ENCODE measurements around the gene GTPBP6.

The GTPBP6 gene

DNA sequence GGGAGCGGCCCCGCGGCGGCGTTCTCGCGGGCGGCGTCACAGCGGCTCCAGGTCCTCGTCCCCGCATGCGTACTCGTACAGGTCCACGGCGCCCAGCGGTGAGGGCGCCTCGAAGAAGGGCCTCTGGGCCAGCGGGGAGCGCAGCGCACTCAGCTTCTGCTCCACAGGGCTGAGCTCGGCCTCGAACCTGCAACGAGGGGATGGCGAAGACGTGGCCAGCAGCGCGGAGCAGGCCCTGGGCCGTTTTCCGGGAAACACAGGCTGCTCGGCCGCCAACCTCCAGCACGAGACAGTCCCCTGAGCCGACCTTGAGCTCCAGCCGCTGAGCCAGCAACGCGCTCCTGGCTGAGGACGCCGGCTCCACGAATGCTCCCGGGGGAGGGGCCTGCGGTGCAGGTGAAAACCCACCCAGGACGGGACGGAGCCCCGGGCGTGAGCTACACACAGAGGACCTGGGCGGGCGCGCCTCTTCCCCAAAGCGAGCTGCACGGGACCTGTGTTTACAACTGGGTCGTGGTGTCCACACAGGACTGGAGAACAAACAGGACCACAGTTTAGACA lies 15.8 kb upstream of the GTPBP6 start:
- Histone ChIP-seq H3K27ac (no peak overlapping the region), H3K36me3 (replicated peaks) (no peaks in the 10 kb centered on the region), H3K4me3 (ENCODE audit: low read depth, low read length) (no peak overlapping the region), H3K27me3 (replicated peaks) (no peaks in the 10 kb centered on the region)
- no peak for DNase-seq
- in situ Hi-C loops (cut with HindIII; ENCODE audit: low pct_ligation_motif_present, low sequenced_read_pairs): no loop called here
- TF ChIP-seq, protein P1, sequence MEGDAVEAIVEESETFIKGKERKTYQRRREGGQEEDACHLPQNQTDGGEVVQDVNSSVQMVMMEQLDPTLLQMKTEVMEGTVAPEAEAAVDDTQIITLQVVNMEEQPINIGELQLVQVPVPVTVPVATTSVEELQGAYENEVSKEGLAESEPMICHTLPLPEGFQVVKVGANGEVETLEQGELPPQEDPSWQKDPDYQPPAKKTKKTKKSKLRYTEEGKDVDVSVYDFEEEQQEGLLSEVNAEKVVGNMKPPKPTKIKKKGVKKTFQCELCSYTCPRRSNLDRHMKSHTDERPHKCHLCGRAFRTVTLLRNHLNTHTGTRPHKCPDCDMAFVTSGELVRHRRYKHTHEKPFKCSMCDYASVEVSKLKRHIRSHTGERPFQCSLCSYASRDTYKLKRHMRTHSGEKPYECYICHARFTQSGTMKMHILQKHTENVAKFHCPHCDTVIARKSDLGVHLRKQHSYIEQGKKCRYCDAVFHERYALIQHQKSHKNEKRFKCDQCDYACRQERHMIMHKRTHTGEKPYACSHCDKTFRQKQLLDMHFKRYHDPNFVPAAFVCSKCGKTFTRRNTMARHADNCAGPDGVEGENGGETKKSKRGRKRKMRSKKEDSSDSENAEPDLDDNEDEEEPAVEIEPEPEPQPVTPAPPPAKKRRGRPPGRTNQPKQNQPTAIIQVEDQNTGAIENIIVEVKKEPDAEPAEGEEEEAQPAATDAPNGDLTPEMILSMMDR (IDR thresholded peaks at IDR 0.05; ENCODE audit: low read depth, low read length, missing control alignments): no peak

GRCh38 chrX:333611-334311 lies 15.2 kb upstream of the GTPBP6 start:
- Histone ChIP-seq H3K4me3 (ENCODE audit: low read depth, low read length) (no peak overlapping the region), H3K36me3 (replicated peaks) (no peaks in the 10 kb centered on the region), H3K27ac (no peak overlapping the region), H3K27me3 (replicated peaks) (no peaks in the 10 kb centered on the region)
- TF ChIP-seq, protein P1 (IDR thresholded peaks at IDR 0.05; ENCODE audit: low read depth, low read length, missing control alignments): no peak
- no peak for DNase-seq
- in situ Hi-C loops (cut with HindIII; ENCODE audit: low pct_ligation_motif_present, low sequenced_read_pairs): no loop called here

DNA sequence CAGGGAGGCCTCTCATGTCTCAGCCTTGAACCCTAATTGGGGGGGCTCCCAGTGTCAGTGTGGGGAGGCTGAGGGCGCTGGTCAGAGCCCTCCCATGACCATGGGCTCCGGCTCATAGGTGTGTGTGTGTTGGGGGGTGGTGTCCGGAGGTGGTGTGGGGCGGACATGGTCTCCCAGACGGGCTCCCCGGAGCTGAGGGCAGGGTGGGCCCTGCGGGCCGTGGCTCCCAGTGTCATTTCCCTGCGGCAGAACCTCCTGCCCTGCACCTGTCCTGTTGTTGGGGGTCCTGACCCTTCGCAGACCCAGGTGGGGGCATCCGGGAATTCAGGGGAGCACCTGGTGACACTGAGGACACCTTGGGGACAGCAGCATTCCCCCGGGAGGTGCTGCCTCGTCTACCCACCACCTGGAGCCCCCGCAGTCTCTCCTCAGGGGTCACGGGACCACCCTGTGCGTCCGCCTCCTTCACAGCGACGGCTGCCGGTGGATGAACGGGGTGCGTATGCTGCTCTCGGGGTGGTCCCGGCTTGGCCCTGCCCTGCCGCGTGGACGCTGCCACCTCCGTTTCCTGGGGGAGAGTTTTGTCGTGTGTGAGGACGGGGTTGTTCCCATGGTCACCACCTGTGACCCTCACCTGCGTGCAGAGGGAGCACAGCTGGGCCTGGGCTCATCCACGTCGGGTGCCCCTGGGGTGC lies 14.5 kb upstream of the GTPBP6 start:
- Histone ChIP-seq H3K27me3 (replicated peaks) (no peaks in the 10 kb centered on the region), H3K27ac (no peak overlapping the region), H3K4me3 (ENCODE audit: low read depth, low read length) (no peak overlapping the region), H3K36me3 (replicated peaks) (no peaks in the 10 kb centered on the region)
- in situ Hi-C loops (cut with HindIII; ENCODE audit: low pct_ligation_motif_present, low sequenced_read_pairs): no loop called here
- no peak for DNase-seq
- TF ChIP-seq, protein P1 (IDR thresholded peaks at IDR 0.05; ENCODE audit: low read depth, low read length, missing control alignments): no peak

DNA sequence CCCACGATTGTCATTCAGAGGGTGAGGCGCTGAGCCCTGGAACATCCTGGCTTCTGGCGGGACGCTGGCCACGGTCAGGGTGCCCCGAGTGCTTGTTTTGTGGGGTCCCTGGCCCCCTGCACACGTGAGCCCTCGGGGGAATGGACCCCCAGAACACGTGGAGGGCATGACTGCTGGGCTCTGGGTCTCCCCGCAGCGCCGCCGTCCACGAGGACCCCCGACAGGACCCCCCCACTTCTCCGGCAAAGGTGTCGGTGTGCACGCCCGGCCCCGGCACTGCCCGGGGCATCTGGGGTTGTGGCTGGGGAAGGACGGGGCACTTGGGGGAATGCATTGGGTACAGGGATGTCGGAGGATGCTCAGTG lies 13.9 kb upstream of the GTPBP6 start:
- TF ChIP-seq, protein P1 (IDR thresholded peaks at IDR 0.05; ENCODE audit: low read depth, low read length, missing control alignments): no peak
- no peak for DNase-seq
- H3K36me3 ChIP-seq (replicated peaks): no peaks in the 10 kb centered on the region
- in situ Hi-C loops (cut with HindIII; ENCODE audit: low pct_ligation_motif_present, low sequenced_read_pairs): no loop called here
- H3K27ac ChIP-seq: no peak overlapping the region
- H3K27me3 ChIP-seq (replicated peaks): no peaks in the 10 kb centered on the region
- H3K4me3 ChIP-seq (ENCODE audit: low read depth, low read length): no peak overlapping the region

GRCh38 chrX:331825-332495 lies 13.4 kb upstream of the GTPBP6 start:
- Histone ChIP-seq H3K27me3 (replicated peaks) (no peaks in the 10 kb centered on the region), H3K36me3 (replicated peaks) (no peaks in the 10 kb centered on the region), H3K4me3 (ENCODE audit: low read depth, low read length) (peak overlapping the region; percentile 26), H3K27ac (no peak overlapping the region)
- TF ChIP-seq, protein P1 (IDR thresholded peaks at IDR 0.05; ENCODE audit: low read depth, low read length, missing control alignments): no peak
- in situ Hi-C loops (cut with HindIII; ENCODE audit: low pct_ligation_motif_present, low sequenced_read_pairs): no loop called here
- no peak for DNase-seq

Measured in brain microvascular endothelial cell (primary cell).